GM19035 (cell line): Measurements from ENCODE around the gene PPBP.
"Not testable (repeated sequence)": the region's sequence is repeated elsewhere in the genome, so short reads cannot be mapped to it uniquely, and the experiment has no call there.

Experiments
- ATAC-seq: cut with Tn5 transposase; IDR thresholded peaks from one replicate; pipeline ENCODE4 v1.9.1; 2021; ENCODE audit not compliant: unreplicated experiment

PPBP gene

GRCh38 chr4:73950376-73950920 lies 37.5 kb downstream of the PPBP start:
- not testable (repeated sequence) for ATAC-seq

GRCh38 chr4:73948990-73949706 lies 38.8 kb downstream of the PPBP start:
- no peak for ATAC-seq

GRCh38 chr4:73948291-73948690 lies 39.7 kb downstream of the PPBP start:
- no peak for ATAC-seq

GRCh38 chr4:73947239-73947985 lies 40.6 kb downstream of the PPBP start:
- ATAC-seq: no peak

- ATAC-seq: no peak
Measured at GRCh38 chr4:73945674-73946449, 42.1 kb downstream of the PPBP start.

- ATAC-seq: no peak
Measured at GRCh38 chr4:73945140-73945539, 42.9 kb downstream of the PPBP start.

GRCh38 chr4:73944061-73944875 lies 43.7 kb downstream of the PPBP start:
- no peak for ATAC-seq

- no peak for ATAC-seq
Measured at GRCh38 chr4:73943555-73943954, 44.4 kb downstream of the PPBP start.

GRCh38 chr4:73936969-73937368 lies 51.0 kb downstream of the PPBP start:
- ATAC-seq: no peak
